Measurements from ENCODE around the gene RAB21.

- TF ChIP-seq FOXM1 (IDR thresholded peaks at IDR 0.05; ENCODE audit: borderline replicate concordance) (no peak), SUZ12 (IDR thresholded peaks at IDR 0.05) (no peak), TARDBP (IDR thresholded peaks at IDR 0.05) (no peak), BHLHE40 (IDR thresholded peaks at IDR 0.05; ENCODE audit: borderline replicate concordance) (no peak), ELF4 (IDR thresholded peaks at IDR 0.05) (no peak), FOXA1 (IDR thresholded peaks at IDR 0.05) (no peak), FOXK2 (IDR thresholded peaks at IDR 0.05) (no peak), SP1 (IDR thresholded peaks at IDR 0.05) (no peak), CTBP1 (IDR thresholded peaks at IDR 0.05; ENCODE audit: borderline replicate concordance) (no peak), ARNT (IDR thresholded peaks at IDR 0.05) (no peak), HDGF (IDR thresholded peaks at IDR 0.05; ENCODE audit: borderline replicate concordance) (no peak), L3MBTL2 (conservative IDR thresholded peaks at IDR 0.05) (no peak), PKNOX1 (IDR thresholded peaks at IDR 0.05) (no peak), NFRKB (IDR thresholded peaks at IDR 0.05) (no peak)
These were observed 41.2 kb downstream of the RAB21 start for GRCh38 chr12:71795901-71796300.
